A673 (cell line): ENCODE data around the gene ATG5. TPM values are rescaled to one million over a fixed set of nuclear protein-coding genes. Genes with fewer than 3 reads are reported as not detected.

Experiments used
- BruUV-seq: library from RNA; stranded (reverse); fragments of 400-500 nt; replicated peaks from 2 replicates; lab custom pipeline; 2021; lab: Mats Ljungman, UMichigan
- CTCF ChIA-PET: fragments of 300-600 bp; sonication (Branson Sonifier 250); formaldehyde crosslinking; loops from one replicate; lab custom pipeline; 2022; ENCODE audit warnings: antibody characterized with exemption; lab: Charles Lee
- POLR2A ChIA-PET: fragments of 300-600 bp; sonication (Branson Sonifier 250); formaldehyde crosslinking; loops from one replicate; lab custom pipeline; 2022; ENCODE audit warnings: antibody characterized with exemption; ENCODE audit not compliant: low non-redundant PET; lab: Charles Lee
- DNase-seq: peaks from one replicate; pipeline ENCODE4 v3.0.0-alpha.2; 2015; ENCODE audit warnings: low spot score
- H3K27ac ChIP-seq: fragments of 200-600 bp; sonication (generic); 2 replicates; pipeline ENCODE4 v1.5.1; 2016; ENCODE audit warnings: mixed run types, low read depth, mild to moderate bottlenecking, mixed read lengths, antibody characterized with exemption, low read length; ENCODE audit not compliant: poor library complexity, severe bottlenecking
- H3K27me3 ChIP-seq: fragments of 200-600 bp; sonication (generic); replicated peaks from 2 replicates; pipeline ENCODE4 v1.6.1; 2017; ENCODE audit warnings: mixed run types, low read depth, mild to moderate bottlenecking, mixed read lengths, antibody characterized with exemption, low read length; ENCODE audit not compliant: insufficient read depth, poor library complexity
- H3K36me3 ChIP-seq: fragments of 200-600 bp; sonication (generic); 2 replicates; pipeline ENCODE4 v1.6.1; 2016; ENCODE audit warnings: mixed run types, mild to moderate bottlenecking, mixed read lengths, antibody characterized with exemption, low read length; ENCODE audit not compliant: insufficient read depth, poor library complexity, severe bottlenecking
- H3K4me1 ChIP-seq: fragments of 200-600 bp; sonication (generic); 2 replicates; pipeline ENCODE4 v1.6.1; 2017; ENCODE audit warnings: mixed run types, mild to moderate bottlenecking, mixed read lengths, antibody characterized with exemption, low read length; ENCODE audit not compliant: insufficient read depth, poor library complexity, severe bottlenecking
- H3K4me3 ChIP-seq: fragments of 200-600 bp; sonication (generic); 2 replicates; pipeline ENCODE4 v1.5.1; 2016; ENCODE audit warnings: low read depth, mixed run types, mild to moderate bottlenecking, mixed read lengths, low read length; ENCODE audit not compliant: poor library complexity, severe bottlenecking
- H3K9me3 ChIP-seq: fragments of 200-600 bp; sonication (generic); 2 replicates; pipeline ENCODE4 v1.6.1; 2016; ENCODE audit warnings: mixed run types, low read depth, mild to moderate bottlenecking, mixed read lengths, antibody characterized with exemption, low read length; ENCODE audit not compliant: poor library complexity, severe bottlenecking
- EZH2 ChIP-seq: fragments of 200-600 bp; sonication (generic); IDR thresholded peaks from 2 replicates; pipeline ENCODE4 v1.6.1; 2017; ENCODE audit warnings: borderline replicate concordance, low read depth, mild to moderate bottlenecking, mixed read lengths, antibody characterized with exemption, low read length; ENCODE audit not compliant: poor library complexity, severe bottlenecking
- intact Hi-C: fragments of 100-400 bp; cut with micrococcal nuclease; formaldehyde crosslinking; loops from one replicate; pipeline ENCODE4 v1.10.0; 2022; ENCODE audit not compliant: unreplicated experiment
- total RNA-seq: library from RNA; stranded (reverse); gene quantifications from 2 replicates; pipeline ENCODE4 v1.2.3, GENCODE V29; 2021
- TF ChIP-seq, protein P1 (sequence below): fragments of 300-800, 200-600 bp; sonication (generic); conservative IDR thresholded peaks from 2 replicates; pipeline ENCODE4 v1.5.1; 2017; ENCODE audit warnings: low read depth, mild to moderate bottlenecking, antibody characterized with exemption, low read length, moderate library complexity, mixed read lengths

The ATG5 gene
- total RNA-seq, 1 experiment from 2014 or later, result 37.0 TPM

GRCh38 chr6:106255306-106255705 is 70.3 kb downstream of the ATG5 start:
- no peak for DNase-seq
- ChIA-PET CTCF (no interaction called here), POLR2A (no interaction called here)

GRCh38 chr6:106254636-106255035 is 70.9 kb downstream of the ATG5 start:
- Histone ChIP-seq H3K27me3 (no peaks in the 10 kb centered on the region), H3K4me3 (no peak overlapping the region), H3K36me3 (no peaks in the 10 kb centered on the region), H3K27ac (no peak overlapping the region), H3K9me3 (no peaks in the 10 kb centered on the region), H3K4me1 (peaks cover 22% of the 10 kb centered on the region)
- BruUV-seq, result no TSS peak
- DNase-seq, result peak; percentile 27
- TF ChIP-seq, protein P1, sequence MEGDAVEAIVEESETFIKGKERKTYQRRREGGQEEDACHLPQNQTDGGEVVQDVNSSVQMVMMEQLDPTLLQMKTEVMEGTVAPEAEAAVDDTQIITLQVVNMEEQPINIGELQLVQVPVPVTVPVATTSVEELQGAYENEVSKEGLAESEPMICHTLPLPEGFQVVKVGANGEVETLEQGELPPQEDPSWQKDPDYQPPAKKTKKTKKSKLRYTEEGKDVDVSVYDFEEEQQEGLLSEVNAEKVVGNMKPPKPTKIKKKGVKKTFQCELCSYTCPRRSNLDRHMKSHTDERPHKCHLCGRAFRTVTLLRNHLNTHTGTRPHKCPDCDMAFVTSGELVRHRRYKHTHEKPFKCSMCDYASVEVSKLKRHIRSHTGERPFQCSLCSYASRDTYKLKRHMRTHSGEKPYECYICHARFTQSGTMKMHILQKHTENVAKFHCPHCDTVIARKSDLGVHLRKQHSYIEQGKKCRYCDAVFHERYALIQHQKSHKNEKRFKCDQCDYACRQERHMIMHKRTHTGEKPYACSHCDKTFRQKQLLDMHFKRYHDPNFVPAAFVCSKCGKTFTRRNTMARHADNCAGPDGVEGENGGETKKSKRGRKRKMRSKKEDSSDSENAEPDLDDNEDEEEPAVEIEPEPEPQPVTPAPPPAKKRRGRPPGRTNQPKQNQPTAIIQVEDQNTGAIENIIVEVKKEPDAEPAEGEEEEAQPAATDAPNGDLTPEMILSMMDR, result no peak
- TF ChIP-seq EZH2, result no peak
- CTCF ChIA-PET, result no interaction called here
- intact Hi-C loops, result no loop called here
- POLR2A ChIA-PET, result no interaction called here

More at GRCh38 chr6:106255306-106255705, 70.3 kb downstream of the ATG5 start:
- no peak overlapping the region for H3K4me3 ChIP-seq
- H3K4me1 ChIP-seq, result peaks cover 22% of the 10 kb centered on the region
- BruUV-seq, result no TSS peak
- TF ChIP-seq EZH2, result no peak
- TF ChIP-seq, protein P1, result no peak
- H3K36me3 ChIP-seq, result no peaks in the 10 kb centered on the region
- no peaks in the 10 kb centered on the region for H3K9me3 ChIP-seq
- H3K27me3 ChIP-seq, result no peaks in the 10 kb centered on the region
- no peak overlapping the region for H3K27ac ChIP-seq
- intact Hi-C loops, result no loop called here

- H3K27me3 ChIP-seq, result no peaks in the 10 kb centered on the region
- no TSS peak for BruUV-seq
- no peaks in the 10 kb centered on the region for H3K36me3 ChIP-seq
- intact Hi-C loops, result no loop called here
- H3K4me1 ChIP-seq, result peaks cover 22% of the 10 kb centered on the region
- H3K4me3 ChIP-seq, result no peak overlapping the region
- DNase-seq, result no peak
- H3K27ac ChIP-seq, result no peak overlapping the region
- POLR2A ChIA-PET, result no interaction called here
- CTCF ChIA-PET, result no interaction called here
- H3K9me3 ChIP-seq, result no peaks in the 10 kb centered on the region
- TF ChIP-seq, protein P1, result no peak
- TF ChIP-seq EZH2, result no peak
Observed at GRCh38 chr6:106253731-106254130, 71.8 kb downstream of the ATG5 start.
